HFFc6 (cell line): ENCODE results near the gene NOP53. TPM values are rescaled to one million over a fixed set of nuclear protein-coding genes. Genes with fewer than 3 reads are reported as not detected.
A peak's percentile ranks its signal among the peaks of the same experiment; 100 is the strongest.

ENCODE experiments used
- DNase-seq: peaks from one replicate; pipeline ENCODE4 v3.0.0-alpha.2; 2018
- H3K27ac Mint-ChIP-seq: 2 replicates; pipeline ENCODE4 v1.8.0; 2020; ENCODE audit warnings: mild to moderate bottlenecking, mixed read lengths
- H3K27me3 Mint-ChIP-seq: 2 replicates; pipeline ENCODE4 v1.8.0; 2021; ENCODE audit warnings: mild to moderate bottlenecking, moderate library complexity, mixed read lengths; ENCODE audit not compliant: insufficient read depth
- H3K36me3 Mint-ChIP-seq: 2 replicates; pipeline ENCODE4 v1.8.0; 2021; ENCODE audit warnings: low read depth, mixed read lengths
- H3K4me1 Mint-ChIP-seq: 2 replicates; pipeline ENCODE4 v1.8.0; 2020; ENCODE audit warnings: low read depth, mixed read lengths
- H3K4me3 Mint-ChIP-seq: 2 replicates; pipeline ENCODE4 v1.8.0; 2020; ENCODE audit warnings: mild to moderate bottlenecking, moderate library complexity, mixed read lengths
- H3K9me3 Mint-ChIP-seq: 2 replicates; pipeline ENCODE4 v1.8.0; 2020; ENCODE audit warnings: mild to moderate bottlenecking, mixed read lengths
- CTCF ChIP-seq: fragments of 200-600 bp; sonication (generic); IDR thresholded peaks from 2 replicates; pipeline ENCODE4 v1.5.0; 2021; ENCODE audit warnings: antibody characterized with exemption, mild to moderate bottlenecking
- total RNA-seq, 6 experiments: library from RNA; stranded (reverse); fragmentation: NEBNext Ultra II Directional; extraction: Animal tissue kit (Norgen Biotek cat#: 25700); gene quantifications; 2 replicates in 1 of 6; 3 replicates in 5 of 6; pipeline ENCODE4 v1.2.3, GENCODE V29; 2021

The NOP53 gene
- total RNA-seq, 6 experiments from 2014 or later = 72.7 to 113 (median 106) TPM

DNA sequence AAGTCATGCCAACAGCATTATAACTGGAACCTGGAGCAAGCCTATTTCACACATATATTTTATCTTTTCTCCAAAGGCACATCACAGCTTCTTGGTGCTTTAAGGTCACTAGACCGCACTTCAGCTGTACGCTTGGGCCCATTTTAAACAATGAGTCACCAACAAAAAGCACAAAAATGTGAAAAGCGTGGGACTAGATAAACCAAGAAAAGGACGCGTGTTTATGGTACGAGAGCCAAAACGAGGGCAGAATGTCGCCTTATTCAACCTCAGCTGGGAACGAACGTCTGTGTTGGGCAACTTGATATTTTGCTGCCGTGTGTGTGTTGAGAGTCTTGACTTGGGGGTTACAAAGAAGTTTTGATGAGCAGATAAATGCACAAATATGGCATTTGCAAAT is 41.3 kb upstream of the NOP53 start:
- Mint-ChIP-seq H3K36me3 (peaks cover 23% of the 10 kb centered on the region), H3K9me3 (no peaks in the 10 kb centered on the region; the same call in 1 of the 2 replicates), H3K27ac (peak overlapping the region; percentile 75; the same call in 1 of the 2 replicates), H3K4me3 (peak overlapping the region; percentile 53; the same call in 1 of the 2 replicates), H3K27me3 (peaks cover 5% of the 10 kb centered on the region), H3K4me1 (peaks cover 26% of the 10 kb centered on the region)
- peak; percentile 3 for DNase-seq
- TF ChIP-seq CTCF = no peak

DNA sequence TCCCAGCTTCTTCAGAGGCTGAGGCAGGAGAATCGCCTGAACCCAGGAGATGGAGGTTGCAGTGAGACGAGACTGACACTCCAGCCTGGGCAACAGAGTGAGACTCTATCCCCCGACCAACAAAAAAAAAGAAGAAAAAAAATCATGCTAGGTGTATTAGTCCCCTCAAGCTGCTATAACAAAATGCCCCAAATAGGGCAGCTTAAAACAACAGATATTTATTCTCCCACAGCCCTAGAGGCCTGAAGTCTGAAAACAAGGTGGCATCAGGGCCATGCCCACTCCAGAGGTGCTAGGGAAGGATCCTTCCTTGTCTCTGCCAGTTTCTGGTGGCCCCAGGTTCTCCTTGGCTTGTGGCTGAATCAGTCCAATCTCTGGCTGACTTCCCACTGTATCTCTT is 40.7 kb upstream of the NOP53 start:
- Mint-ChIP-seq H3K4me1 (peaks cover 26% of the 10 kb centered on the region), H3K27ac (no peak overlapping the region), H3K27me3 (peaks cover 5% of the 10 kb centered on the region), H3K9me3 (no peaks in the 10 kb centered on the region; the same call in 1 of the 2 replicates), H3K4me3 (no peak overlapping the region), H3K36me3 (peaks cover 22% of the 10 kb centered on the region)
- DNase-seq = peak; percentile 18
- TF ChIP-seq CTCF = no peak

DNA sequence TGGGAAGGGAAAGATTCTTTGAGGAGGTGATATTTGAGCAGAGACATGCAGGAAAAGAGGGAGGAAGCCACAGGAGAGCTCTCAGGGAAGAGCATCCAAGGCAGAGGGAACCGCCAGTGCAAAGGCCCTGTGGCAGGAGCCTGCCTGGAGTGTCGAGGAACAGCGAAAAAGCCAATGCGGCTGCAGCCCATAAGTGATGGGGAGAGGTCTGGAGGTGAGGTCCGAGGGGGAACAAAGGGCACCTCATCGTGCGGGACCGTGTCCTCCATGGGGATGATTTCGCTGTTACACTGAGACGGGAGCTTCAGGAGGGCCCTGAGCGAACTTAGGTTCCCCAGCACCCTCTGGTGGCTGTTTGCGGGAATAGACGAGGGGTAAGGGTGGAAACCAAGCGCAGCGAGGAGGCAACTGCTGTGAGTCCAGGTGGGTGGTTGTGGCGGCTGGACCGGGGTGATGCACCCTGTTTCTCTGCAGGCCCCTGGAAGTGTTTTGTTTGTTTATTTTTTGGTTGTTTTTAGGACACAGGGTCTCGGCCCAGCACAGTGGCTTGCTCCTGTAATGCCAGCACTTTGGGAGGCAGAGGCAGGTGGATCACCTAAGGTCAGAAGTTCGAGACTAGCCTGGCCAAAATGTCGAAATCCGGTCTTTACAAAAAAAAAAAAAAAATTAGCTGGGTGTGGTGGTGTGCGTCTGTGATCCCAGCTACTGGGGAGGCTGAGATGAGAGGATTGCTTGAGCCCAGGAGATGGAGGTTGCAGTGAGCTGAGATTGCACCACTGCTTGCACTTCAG is 38.0 kb upstream of the NOP53 start:
- Mint-ChIP-seq H3K4me1 (peaks cover 26% of the 10 kb centered on the region), H3K9me3 (no peaks in the 10 kb centered on the region; the same call in 1 of the 2 replicates), H3K4me3 (no peak overlapping the region), H3K27ac (no peak overlapping the region), H3K36me3 (peaks cover 17% of the 10 kb centered on the region; the same call in 1 of the 2 replicates), H3K27me3 (peaks cover 5% of the 10 kb centered on the region)
- TF ChIP-seq CTCF = peak; percentile 90
- peak; percentile 54 for DNase-seq

GRCh38 chr19:47711652-47712242 is 33.6 kb upstream of the NOP53 start:
- Mint-ChIP-seq H3K9me3 (no peaks in the 10 kb centered on the region), H3K4me1 (peaks cover 27% of the 10 kb centered on the region), H3K36me3 (peaks cover 28% of the 10 kb centered on the region), H3K4me3 (no peak overlapping the region), H3K27me3 (peaks cover 3% of the 10 kb centered on the region), H3K27ac (no peak overlapping the region)
- DNase-seq = no peak
- no peak for TF ChIP-seq CTCF

- Mint-ChIP-seq H3K27ac (peak within 1 kb of the TSS; percentile 77), H3K36me3 (peaks cover 28% of the 10 kb centered on the region), H3K4me1 (peaks cover 39% of the 10 kb centered on the region), H3K27me3 (no peaks in the 10 kb centered on the region; the same call in none of the 2 replicates), H3K4me3 (peak within 1 kb of the TSS; percentile 93), H3K9me3 (no peaks in the 10 kb centered on the region)
- peak; percentile 60 for DNase-seq
- TF ChIP-seq CTCF = peak; percentile 100
Observed at GRCh38 chr19:47713046-47714021, 32.0 kb upstream of the NOP53 start, which contains the start of gene EHD2. EHD2 (plus strand) TSS chr19:47713422; CDS start chr19:47716613, 3,191 bp downstream.
